ENCODE results near the gene PRPF19. TPM values are rescaled to one million over a fixed set of nuclear protein-coding genes. Genes with fewer than 3 reads are reported as not detected.

The PRPF19 gene
- total RNA-seq, 4 donors from 2014 or later, result 35.7 to 63.0 (median 57.1) TPM

DNA sequence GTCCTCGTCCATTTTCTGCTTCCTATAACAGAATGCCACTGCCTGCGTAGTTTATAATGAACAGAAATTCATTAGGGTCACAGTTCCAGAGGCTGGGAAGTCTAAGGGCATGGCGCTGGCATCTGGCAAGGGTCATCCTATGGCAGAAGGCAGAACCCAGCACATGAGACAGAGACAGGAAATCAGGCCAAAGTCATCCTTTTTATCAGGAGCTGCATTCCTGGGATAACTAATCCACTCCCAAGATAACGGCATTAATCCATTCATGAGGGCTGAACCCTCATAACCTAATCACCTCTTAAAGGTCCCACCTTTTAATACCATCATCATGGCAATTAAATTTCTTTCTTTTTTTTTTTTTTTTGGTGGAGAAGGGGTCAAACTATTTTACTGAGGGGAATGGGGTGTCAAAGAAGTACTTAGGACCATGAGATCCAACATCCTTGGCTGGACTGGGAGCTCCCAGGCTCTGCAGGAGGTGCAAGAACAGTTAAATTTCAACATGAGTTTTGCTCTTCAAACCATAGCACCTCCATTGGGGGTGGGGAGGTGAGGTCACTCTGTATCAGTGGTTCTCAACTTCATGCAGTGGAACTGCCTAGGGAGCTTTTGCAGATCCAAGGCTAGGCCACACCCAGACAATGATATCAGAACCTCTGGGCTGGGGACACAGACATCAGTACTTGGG, 12.0 kb upstream of the PRPF19 start:
- intact Hi-C loops (cut with DNase I), result no loop called here
- 95% methylated on average over 4 of the region's 4 CpGs for WGBS

DNA sequence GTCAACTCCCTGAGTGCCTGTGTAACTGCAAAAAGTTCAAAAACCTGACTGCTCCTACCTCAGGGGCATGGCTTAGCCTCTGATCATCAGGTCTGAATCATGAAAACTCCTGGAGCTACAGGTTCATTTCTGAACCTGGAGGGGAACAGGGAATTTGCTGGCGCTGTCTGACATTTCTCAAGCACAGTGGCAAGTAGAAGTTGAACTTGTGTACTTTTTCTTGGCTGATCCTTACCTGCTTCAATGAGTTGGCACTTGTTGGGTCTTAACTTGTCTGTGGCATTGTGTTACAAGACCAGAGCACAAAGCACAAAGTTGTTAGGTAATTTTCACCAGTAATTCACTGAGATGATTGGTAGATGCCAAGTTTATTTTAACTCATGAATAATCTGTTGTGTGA, 10.9 kb upstream of the PRPF19 start:
- Histone ChIP-seq H3K27me3 (no peaks in the 10 kb centered on the region), H3K9me3 (no peaks in the 10 kb centered on the region), H3K27ac (replicated peaks in 1 of 4) (peak overlapping the region in 1 of 4 donors; percentile 2), H3K36me3 (peaks cover 26 to 34% (median 27%) of the 10 kb centered on the region in 4 donors), H3K4me3 (no peak overlapping the region), H3K4me1 (peaks cover 54 to 65% (median 60%) of the 10 kb centered on the region in 4 donors)
- DNase-seq (ENCODE audit: extremely low spot score), result no peak
- TF ChIP-seq, protein P1, sequence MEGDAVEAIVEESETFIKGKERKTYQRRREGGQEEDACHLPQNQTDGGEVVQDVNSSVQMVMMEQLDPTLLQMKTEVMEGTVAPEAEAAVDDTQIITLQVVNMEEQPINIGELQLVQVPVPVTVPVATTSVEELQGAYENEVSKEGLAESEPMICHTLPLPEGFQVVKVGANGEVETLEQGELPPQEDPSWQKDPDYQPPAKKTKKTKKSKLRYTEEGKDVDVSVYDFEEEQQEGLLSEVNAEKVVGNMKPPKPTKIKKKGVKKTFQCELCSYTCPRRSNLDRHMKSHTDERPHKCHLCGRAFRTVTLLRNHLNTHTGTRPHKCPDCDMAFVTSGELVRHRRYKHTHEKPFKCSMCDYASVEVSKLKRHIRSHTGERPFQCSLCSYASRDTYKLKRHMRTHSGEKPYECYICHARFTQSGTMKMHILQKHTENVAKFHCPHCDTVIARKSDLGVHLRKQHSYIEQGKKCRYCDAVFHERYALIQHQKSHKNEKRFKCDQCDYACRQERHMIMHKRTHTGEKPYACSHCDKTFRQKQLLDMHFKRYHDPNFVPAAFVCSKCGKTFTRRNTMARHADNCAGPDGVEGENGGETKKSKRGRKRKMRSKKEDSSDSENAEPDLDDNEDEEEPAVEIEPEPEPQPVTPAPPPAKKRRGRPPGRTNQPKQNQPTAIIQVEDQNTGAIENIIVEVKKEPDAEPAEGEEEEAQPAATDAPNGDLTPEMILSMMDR (IDR thresholded peaks at IDR 0.05), result no peak
- no peak for TF ChIP-seq POLR2A (IDR thresholded peaks at IDR 0.05; ENCODE audit: low read depth)
- TF ChIP-seq POLR2AphosphoS5 (IDR thresholded peaks at IDR 0.05), result no peak
- TF ChIP-seq EP300 (IDR thresholded peaks at IDR 0.05), result no peak
- intact Hi-C loops (cut with DNase I), result no loop called here
- 100% methylated on average over 1 of the region's 1 CpG for WGBS

More for the DNA sequence above, 12.0 kb upstream of the PRPF19 start:
- Histone ChIP-seq H3K4me3 (no peak overlapping the region), H3K27me3 (peaks cover 0 to 3% (median 0%) of the 10 kb centered on the region in 4 donors), H3K36me3 (peaks cover 34 to 45% (median 38%) of the 10 kb centered on the region in 4 donors), H3K4me1 (peaks cover 46 to 58% (median 51%) of the 10 kb centered on the region in 4 donors), H3K27ac (replicated peaks in 1 of 4) (no peak overlapping the region), H3K9me3 (no peaks in the 10 kb centered on the region)
- TF ChIP-seq POLR2A (IDR thresholded peaks at IDR 0.05; ENCODE audit: low read depth) (no peak), EP300 (IDR thresholded peaks at IDR 0.05) (no peak), POLR2AphosphoS5 (IDR thresholded peaks at IDR 0.05) (no peak)
- TF ChIP-seq, protein P1 (IDR thresholded peaks at IDR 0.05), result no peak
- DNase-seq (ENCODE audit: extremely low spot score), result no peak

DNA sequence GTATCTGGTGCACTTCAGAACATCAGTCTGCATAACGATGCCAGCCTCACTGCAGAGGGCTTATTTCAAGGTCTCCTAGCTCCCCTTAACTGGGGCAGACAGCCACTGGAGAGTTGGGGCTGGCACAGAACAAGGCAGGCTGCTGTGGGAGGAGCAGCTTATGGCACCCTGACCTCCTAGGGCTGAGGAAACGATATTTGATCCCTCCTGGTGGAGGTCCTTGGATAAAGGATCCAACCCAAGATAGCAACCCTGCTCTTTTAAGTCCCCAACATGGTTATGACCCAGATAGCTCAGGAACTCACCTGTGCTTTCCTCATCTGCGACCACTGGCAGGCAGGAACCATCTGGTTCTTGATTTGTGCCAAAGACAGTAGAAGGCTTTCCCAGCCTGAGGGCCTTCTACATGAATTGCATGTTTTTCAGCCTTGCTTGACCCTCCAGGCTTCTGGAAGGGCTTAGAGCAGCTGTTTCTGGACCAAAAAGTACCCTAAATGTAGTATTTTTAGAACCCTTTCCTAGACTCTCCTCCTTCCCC, 10.4 kb upstream of the PRPF19 start:
- WGBS, result 82% methylated on average over 3 of the region's 3 CpGs
- H3K9me3 ChIP-seq, result no peaks in the 10 kb centered on the region
- H3K36me3 ChIP-seq, result peaks cover 20 to 29% (median 22%) of the 10 kb centered on the region in 4 donors
- intact Hi-C loops (cut with DNase I), result no loop called here
- H3K27me3 ChIP-seq, result no peaks in the 10 kb centered on the region
- H3K4me1 ChIP-seq, result peaks cover 54 to 65% (median 61%) of the 10 kb centered on the region in 4 donors
- H3K27ac ChIP-seq (replicated peaks in 1 of 4), result peak overlapping the region in 1 of 4 donors; percentile 2
- no peak overlapping the region for H3K4me3 ChIP-seq
- TF ChIP-seq POLR2AphosphoS5 (IDR thresholded peaks at IDR 0.05) (no peak), EP300 (IDR thresholded peaks at IDR 0.05) (no peak), POLR2A (IDR thresholded peaks at IDR 0.05; ENCODE audit: low read depth) (no peak)
- TF ChIP-seq, protein P1 (IDR thresholded peaks at IDR 0.05), result no peak
- no peak for DNase-seq (ENCODE audit: extremely low spot score)

DNA sequence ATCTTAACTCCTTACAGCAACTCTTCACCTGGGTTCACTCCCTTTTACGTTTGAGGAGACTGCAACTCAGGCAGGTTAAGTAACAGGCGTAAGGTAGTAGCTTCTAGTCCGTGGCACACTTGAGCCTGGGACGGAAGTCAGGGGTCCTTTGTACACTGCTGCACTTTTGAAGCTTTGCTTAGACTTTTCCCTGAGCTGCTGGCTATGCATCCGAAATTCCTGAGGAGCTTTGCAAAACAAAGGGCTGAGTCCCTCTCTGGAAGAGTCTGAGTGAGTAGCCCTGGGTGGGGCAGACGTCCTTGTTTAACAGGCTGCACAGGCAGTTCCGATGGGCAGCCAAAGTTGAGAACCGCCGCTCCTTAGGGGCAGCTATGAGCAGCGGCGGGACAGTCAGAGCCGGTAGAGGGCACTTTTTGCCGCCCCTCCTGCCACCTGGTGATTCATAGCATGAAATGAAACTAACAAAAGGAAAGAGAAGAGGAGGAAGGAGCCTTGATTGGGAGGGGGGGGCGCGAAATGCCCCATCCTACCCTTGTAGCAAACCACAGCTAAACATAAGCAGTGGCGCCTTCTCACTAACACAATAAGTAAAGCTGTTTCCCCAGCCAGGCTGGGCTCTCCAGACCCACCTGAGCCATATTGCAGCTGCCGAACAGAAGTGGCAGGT, 9.0 kb upstream of the PRPF19 start:
- Histone ChIP-seq H3K36me3 (peaks cover 7 to 15% (median 8%) of the 10 kb centered on the region in 4 donors), H3K4me1 (peaks cover 54 to 70% (median 65%) of the 10 kb centered on the region in 4 donors), H3K4me3 (peak overlapping the region; percentile 74 to 92 (median 80)), H3K9me3 (no peaks in the 10 kb centered on the region), H3K27me3 (no peaks in the 10 kb centered on the region), H3K27ac (replicated peaks in 1 of 4) (peak overlapping the region; percentile 93 to 96 (median 94))
- TF ChIP-seq, protein P1 (IDR thresholded peaks at IDR 0.05), result peak; percentile 30 to 42 (median 31)
- TF ChIP-seq POLR2AphosphoS5 (IDR thresholded peaks at IDR 0.05) (peak; percentile 29 to 43), POLR2A (IDR thresholded peaks at IDR 0.05; ENCODE audit: low read depth) (no peak), EP300 (IDR thresholded peaks at IDR 0.05) (no peak)
- WGBS, result 5% methylated on average over 17 of the region's 17 CpGs
- no peak for DNase-seq (ENCODE audit: extremely low spot score)
- intact Hi-C loops (cut with DNase I), result no loop called here

Data from esophagus muscularis mucosa (tissue), 4 donors.